Calu3 (cell line): ENCODE data around the gene FAF1. TPM values are rescaled to one million over a fixed set of nuclear protein-coding genes. Genes with fewer than 3 reads are reported as not detected.
A peak's percentile ranks its signal among the peaks of the same experiment; 100 is the strongest.
"Not testable (repeated sequence)": the region's sequence is repeated elsewhere in the genome, so short reads cannot be mapped to it uniquely, and the experiment has no call there.

Experiments
- BruUV-seq: library from RNA; stranded (reverse); fragments of 400-500 nt; replicated peaks from 2 replicates; lab custom pipeline; 2021; lab: Mats Ljungman, UMichigan
- CTCF ChIA-PET: fragments of 300-600 bp; sonication (Branson Sonifier 250); formaldehyde crosslinking; loops from one replicate; lab custom pipeline; 2022; ENCODE audit warnings: antibody characterized with exemption; lab: Charles Lee
- DNase-seq: peaks from one replicate; pipeline ENCODE4 v3.0.0; 2022
- H3K27ac Mint-ChIP-seq: one replicate; pipeline ENCODE4 v1.8.0; 2022; ENCODE audit warnings: mixed read lengths; ENCODE audit not compliant: unreplicated experiment
- H3K27me3 Mint-ChIP-seq: one replicate; pipeline ENCODE4 v1.8.0; 2022; ENCODE audit warnings: mixed read lengths; ENCODE audit not compliant: unreplicated experiment
- H3K36me3 Mint-ChIP-seq: one replicate; pipeline ENCODE4 v1.8.0; 2022; ENCODE audit warnings: mild to moderate bottlenecking, moderate library complexity, mixed read lengths; ENCODE audit not compliant: insufficient read depth, unreplicated experiment
- H3K4me1 Mint-ChIP-seq: one replicate; pipeline ENCODE4 v1.8.0; 2022; ENCODE audit warnings: mild to moderate bottlenecking, low read depth, mixed read lengths; ENCODE audit not compliant: unreplicated experiment
- H3K4me3 Mint-ChIP-seq: one replicate; pipeline ENCODE4 v1.8.0; 2022; ENCODE audit warnings: mild to moderate bottlenecking, low read depth, moderate library complexity, mixed read lengths; ENCODE audit not compliant: unreplicated experiment
- H3K9me3 Mint-ChIP-seq: one replicate; pipeline ENCODE4 v1.8.0; 2022; ENCODE audit warnings: low read depth, mixed read lengths; ENCODE audit not compliant: unreplicated experiment
- CTCF ChIP-seq: fragments of 200-600 bp; IDR thresholded peaks from one replicate; pipeline ENCODE4 v1.8.0; 2022; ENCODE audit warnings: antibody characterized with exemption; ENCODE audit not compliant: unreplicated experiment
- intact Hi-C: fragments of 100-400 bp; cut with micrococcal nuclease; formaldehyde crosslinking; loops from one replicate; pipeline ENCODE4 v1.10.0; 2022; ENCODE audit not compliant: unreplicated experiment
- total RNA-seq: library from RNA; stranded (reverse); gene quantifications from 2 replicates; pipeline ENCODE4 v1.2.3, GENCODE V29; 2022

The FAF1 gene
- total RNA-seq, 1 experiment from 2014 or later: 104 TPM

GRCh38 chr1:50873458-50874187 lies 86.4 kb downstream of the FAF1 start:
- no TSS peak for BruUV-seq
- Mint-ChIP-seq H3K27me3 (no peaks in the 10 kb centered on the region), H3K27ac (peak overlapping the region; percentile 49), H3K9me3 (no peaks in the 10 kb centered on the region), H3K4me1 (peaks cover 17% of the 10 kb centered on the region), H3K36me3 (no peaks in the 10 kb centered on the region), H3K4me3 (peak overlapping the region; percentile 50)
- intact Hi-C loops: loop anchor here (1.0 to 5.0 kb wide), 4 partner anchors 94 to 316 kb away; no protein-coding TSS in a partner anchor
- peak; percentile 80 for DNase-seq
- CTCF ChIA-PET: interaction anchor here (0.6 to 1.9 kb wide), 17 partner anchors 8 to 319 kb away, joined by 3 to 15 read pairs (median 4); partner anchors contain the start of gene CDKN2C
- peak; percentile 87 for TF ChIP-seq CTCF

GRCh38 chr1:50864845-50865244 lies 95.2 kb downstream of the FAF1 start:
- CTCF ChIA-PET: not testable (repeated sequence)

GRCh38 chr1:50861772-50862171 lies 98.3 kb downstream of the FAF1 start:
- DNase-seq: no peak
- no peak for TF ChIP-seq CTCF
- Mint-ChIP-seq H3K4me3 (no peak overlapping the region), H3K36me3 (no peaks in the 10 kb centered on the region), H3K9me3 (peaks cover 24% of the 10 kb centered on the region), H3K4me1 (peaks cover 10% of the 10 kb centered on the region), H3K27me3 (no peaks in the 10 kb centered on the region), H3K27ac (no peak overlapping the region)
- CTCF ChIA-PET: no interaction called here
- no TSS peak for BruUV-seq
- intact Hi-C loops: no loop called here

More at GRCh38 chr1:50864845-50865244, 95.2 kb downstream of the FAF1 start:
- intact Hi-C loops, BruUV-seq, DNase-seq, H3K36me3 Mint-ChIP-seq, H3K4me3 Mint-ChIP-seq, H3K27ac Mint-ChIP-seq, H3K27me3 Mint-ChIP-seq: not testable (repeated sequence)
- Mint-ChIP-seq H3K9me3 (peaks cover 22% of the 10 kb centered on the region), H3K4me1 (peaks cover 10% of the 10 kb centered on the region)

GRCh38 chr1:50860702-50861101 lies 99.4 kb downstream of the FAF1 start:
- CTCF ChIA-PET: no interaction called here
- no peak overlapping the region for H3K27ac Mint-ChIP-seq
- no TSS peak for BruUV-seq
- no peak for TF ChIP-seq CTCF
- intact Hi-C loops: no loop called here
- peaks cover 10% of the 10 kb centered on the region for H3K4me1 Mint-ChIP-seq
- DNase-seq: no peak
- H3K36me3 Mint-ChIP-seq: no peaks in the 10 kb centered on the region
- peaks cover 20% of the 10 kb centered on the region for H3K9me3 Mint-ChIP-seq
- H3K27me3 Mint-ChIP-seq: no peaks in the 10 kb centered on the region
- H3K4me3 Mint-ChIP-seq: no peak overlapping the region

- CTCF ChIA-PET: no interaction called here
- no peak for TF ChIP-seq CTCF
- Mint-ChIP-seq H3K4me1 (peaks cover 10% of the 10 kb centered on the region), H3K9me3 (peaks cover 20% of the 10 kb centered on the region), H3K36me3 (no peaks in the 10 kb centered on the region), H3K27ac (no peak overlapping the region), H3K4me3 (no peak overlapping the region), H3K27me3 (no peaks in the 10 kb centered on the region)
- intact Hi-C loops: no loop called here
- BruUV-seq: no TSS peak
- DNase-seq: no peak
These were observed 99.8 kb downstream of the FAF1 start for GRCh38 chr1:50860256-50860655.
